ENCODE data around the gene TBX4. TPM values are rescaled to one million over a fixed set of nuclear protein-coding genes. Genes with fewer than 3 reads are reported as not detected.
A peak's percentile ranks its signal among the peaks of the same experiment; 100 is the strongest.
"Not testable (repeated sequence)": the region's sequence is repeated elsewhere in the genome, so short reads cannot be mapped to it uniquely, and the experiment has no call there.

TBX4 gene
- polyA plus RNA-seq, 3 donors, result not detected

GRCh38 chr17:61436995-61437704 is 15.1 kb upstream of the TBX4 start:
- H3K27me3 ChIP-seq (ENCODE audit: control insufficient read depth in 2 of 2, insufficient read depth in 2 of 2, low read length in 2 of 2), result peaks cover 12 to 16% of the 10 kb centered on the region in 2 donors
- Mint-ChIP-seq H3K36me3 (no peaks in the 10 kb centered on the region), H3K27ac (no peak overlapping the region), H3K4me1 (peaks cover 2% of the 10 kb centered on the region), H3K4me3 (peak overlapping the region in 1 of 2 donors; percentile 1), H3K27me3 (ENCODE audit: low read depth in 3 of 3) (peaks cover 25 to 61% (median 41%) of the 10 kb centered on the region in 3 donors), H3K9me3 (peaks cover 4 to 24% (median 13%) of the 10 kb centered on the region in 7 donors)
- H3K9me3 ChIP-seq (replicated peaks in 1 of 2; ENCODE audit: control insufficient read depth in 1 of 2, insufficient read depth in 1 of 2, low read length in 2 of 2), result peaks cover 0 to 20% of the 10 kb centered on the region in 2 donors
- DNase-seq, result no peak
- no peaks in the 10 kb centered on the region for H4K20me1 ChIP-seq (ENCODE audit: insufficient read depth, low read length)
- H3K4me1 ChIP-seq (ENCODE audit: control insufficient read depth in 1 of 2, insufficient read depth in 2 of 2, low read length in 2 of 2), result no peaks in the 10 kb centered on the region
- intact Hi-C loops (cut with micrococcal nuclease), result no loop called here
- no peaks in the 10 kb centered on the region for H3K79me2 ChIP-seq (ENCODE audit: insufficient read depth, low read length)
- no peak overlapping the region for H3K4me3 ChIP-seq (replicated peaks in 1 of 3; ENCODE audit: low read depth in 2 of 3, low read length in 3 of 3)
- no peak overlapping the region for H3K27ac ChIP-seq (ENCODE audit: low read depth in 1 of 2, low read length in 2 of 2)
- H3K36me3 ChIP-seq (replicated peaks in 1 of 2; ENCODE audit: control insufficient read depth in 1 of 2, insufficient read depth in 2 of 2, low read length in 2 of 2), result no peaks in the 10 kb centered on the region
- H3K9ac ChIP-seq (ENCODE audit: insufficient read depth, low read length, poor library complexity, severe bottlenecking), result no peak overlapping the region
- no peak overlapping the region for H3K4me2 ChIP-seq (replicated peaks; ENCODE audit: extremely low read depth, low read length, poor library complexity, severe bottlenecking)
- no peak for TF ChIP-seq CTCF (IDR thresholded peaks at IDR 0.05)
- no peak overlapping the region for H2AFZ ChIP-seq (ENCODE audit: insufficient read depth, low read depth, low read length, poor library complexity, severe bottlenecking)

- H3K4me2 ChIP-seq (replicated peaks; ENCODE audit: extremely low read depth, low read length, poor library complexity, severe bottlenecking), result no peak overlapping the region
- Mint-ChIP-seq H3K9me3 (peaks cover 4 to 22% (median 10%) of the 10 kb centered on the region in 7 donors), H3K4me1 (peaks cover 2% of the 10 kb centered on the region), H3K4me3 (no peak overlapping the region), H3K36me3 (no peaks in the 10 kb centered on the region), H3K27ac (no peak overlapping the region), H3K27me3 (ENCODE audit: low read depth in 3 of 3) (peaks cover 22 to 54% (median 38%) of the 10 kb centered on the region in 3 donors)
- H2AFZ ChIP-seq (ENCODE audit: insufficient read depth, low read depth, low read length, poor library complexity, severe bottlenecking), result no peak overlapping the region
- H3K4me1 ChIP-seq (ENCODE audit: control insufficient read depth in 1 of 2, insufficient read depth in 2 of 2, low read length in 2 of 2), result no peaks in the 10 kb centered on the region
- no peaks in the 10 kb centered on the region for H4K20me1 ChIP-seq (ENCODE audit: insufficient read depth, low read length)
- no peak overlapping the region for H3K4me3 ChIP-seq (replicated peaks in 1 of 3; ENCODE audit: low read depth in 2 of 3, low read length in 3 of 3)
- no peaks in the 10 kb centered on the region for H3K79me2 ChIP-seq (ENCODE audit: insufficient read depth, low read length)
- H3K9me3 ChIP-seq (replicated peaks in 1 of 2; ENCODE audit: control insufficient read depth in 1 of 2, insufficient read depth in 1 of 2, low read length in 2 of 2), result peaks cover 0 to 20% of the 10 kb centered on the region in 2 donors
- no peak for DNase-seq
- peaks cover 7 to 9% of the 10 kb centered on the region in 2 donors for H3K27me3 ChIP-seq (ENCODE audit: control insufficient read depth in 2 of 2, insufficient read depth in 2 of 2, low read length in 2 of 2)
- H3K9ac ChIP-seq (ENCODE audit: insufficient read depth, low read length, poor library complexity, severe bottlenecking), result no peak overlapping the region
- H3K36me3 ChIP-seq (replicated peaks in 1 of 2; ENCODE audit: control insufficient read depth in 1 of 2, insufficient read depth in 2 of 2, low read length in 2 of 2), result no peaks in the 10 kb centered on the region
- intact Hi-C loops (cut with micrococcal nuclease), result no loop called here
- H3K27ac ChIP-seq (ENCODE audit: low read depth in 1 of 2, low read length in 2 of 2), result no peak overlapping the region
- no peak for TF ChIP-seq CTCF (IDR thresholded peaks at IDR 0.05)
Observed at GRCh38 chr17:61440697-61441096, 11.5 kb upstream of the TBX4 start.

- peaks cover 0 to 13% of the 10 kb centered on the region in 2 donors for H3K9me3 ChIP-seq (replicated peaks in 1 of 2; ENCODE audit: control insufficient read depth in 1 of 2, insufficient read depth in 1 of 2, low read length in 2 of 2)
- H3K4me1 Mint-ChIP-seq; H2AFZ ChIP-seq (ENCODE audit: insufficient read depth, low read depth, low read length, poor library complexity, severe bottlenecking); H4K20me1 ChIP-seq (ENCODE audit: insufficient read depth, low read length); H3K9ac ChIP-seq (ENCODE audit: insufficient read depth, low read length, poor library complexity, severe bottlenecking); H3K36me3 Mint-ChIP-seq; H3K36me3 ChIP-seq (replicated peaks in 1 of 2; ENCODE audit: control insufficient read depth in 1 of 2, insufficient read depth in 2 of 2, low read length in 2 of 2); H3K4me1 ChIP-seq (ENCODE audit: control insufficient read depth in 1 of 2, insufficient read depth in 2 of 2, low read length in 2 of 2); DNase-seq; intact Hi-C loops (cut with micrococcal nuclease); H3K4me2 ChIP-seq (replicated peaks; ENCODE audit: extremely low read depth, low read length, poor library complexity, severe bottlenecking); H3K27ac Mint-ChIP-seq; H3K4me3 ChIP-seq (replicated peaks in 1 of 3; ENCODE audit: low read depth in 2 of 3, low read length in 3 of 3); H3K4me3 Mint-ChIP-seq; H3K27ac ChIP-seq (ENCODE audit: low read depth in 1 of 2, low read length in 2 of 2); H3K79me2 ChIP-seq (ENCODE audit: insufficient read depth, low read length): not testable (repeated sequence)
- peaks cover 28 to 60% (median 38%) of the 10 kb centered on the region in 3 donors for H3K27me3 Mint-ChIP-seq (ENCODE audit: low read depth in 3 of 3)
- H3K27me3 ChIP-seq (ENCODE audit: control insufficient read depth in 2 of 2, insufficient read depth in 2 of 2, low read length in 2 of 2), result peaks cover 14 to 15% of the 10 kb centered on the region in 2 donors
- 100% methylated on average over 3 of the region's 6 CpGs for WGBS (ENCODE audit: insufficient coverage)
- peaks cover 4 to 18% (median 8%) of the 10 kb centered on the region in 7 donors for H3K9me3 Mint-ChIP-seq
Observed at GRCh38 chr17:61441507-61441906, 10.7 kb upstream of the TBX4 start.
